GM12878 (cell line): ENCODE data around the gene COL2A1.

Experiments used
- BHLHE40 ChIP-seq, 2 experiments: fragments of 450-650 bp in 1 of 2; IDR thresholded peaks; 2 replicates each; pipeline ENCODE4 v1.6.1; 2011 to 2017; ENCODE audit warnings: low read depth in 2 of 2, borderline replicate concordance in 1 of 2, improper control_type of control experiment in 1 of 2, low read length in 1 of 2, mild to moderate bottlenecking in 1 of 2
- CTCF ChIP-seq, 3 experiments: IDR thresholded peaks in 2 of 3; conservative IDR thresholded peaks in 1 of 3; 2 replicates each; pipeline ENCODE4 v1.5.1; 2011; ENCODE audit warnings: low read depth in 3 of 3, low read length in 3 of 3, mild to moderate bottlenecking in 3 of 3, control low read depth in 2 of 3, moderate library complexity in 2 of 3, inconsistent platforms in 1 of 3, mixed read lengths in 1 of 3; ENCODE audit not compliant: control insufficient read depth in 2 of 3, insufficient read depth in 1 of 3; ENCODE audit errors: extremely low read depth in 1 of 3
- JUND ChIP-seq: IDR thresholded peaks from 2 replicates; pipeline ENCODE4 v1.6.1; 2012; ENCODE audit warnings: low read depth, mild to moderate bottlenecking, low read length, improper control_type of control experiment, moderate library complexity
- MAX ChIP-seq: IDR thresholded peaks from 2 replicates; pipeline ENCODE4 v1.6.1; 2012; ENCODE audit warnings: low read depth, low read length, improper control_type of control experiment
- NFYB ChIP-seq: IDR thresholded peaks from 2 replicates; pipeline ENCODE4 v1.6.1; 2011; ENCODE audit warnings: low read depth, mild to moderate bottlenecking, low read length, improper control_type of control experiment, moderate library complexity; ENCODE audit not compliant: insufficient read depth
- POLR2A ChIP-seq: IDR thresholded peaks from 2 replicates; pipeline ENCODE4 v1.6.1; 2011; ENCODE audit warnings: low read depth, mild to moderate bottlenecking, low read length
- TAF1 ChIP-seq: IDR thresholded peaks from 2 replicates; pipeline ENCODE4 v1.6.1; 2011; ENCODE audit warnings: mild to moderate bottlenecking, low read depth, low read length, borderline replicate concordance

- TF ChIP-seq JUND: no peak
- no peak for TF ChIP-seq POLR2A
- no peak for TF ChIP-seq MAX
- no peak for TF ChIP-seq TAF1
- no peak for TF ChIP-seq CTCF (IDR thresholded peaks at IDR 0.05 in 2 of 3, conservative IDR thresholded peaks at IDR 0.05 in 1 of 3; ENCODE audit: control insufficient read depth in 2 of 3, extremely low read depth in 1 of 3, insufficient read depth in 1 of 3, low read depth in 3 of 3, low read length in 3 of 3)
- no peak for TF ChIP-seq BHLHE40 (IDR thresholded peaks at IDR 0.05; ENCODE audit: borderline replicate concordance in 1 of 2, low read depth in 2 of 2, low read length in 1 of 2)
- TF ChIP-seq NFYB: no peak
Observed at GRCh38 chr12:47955059-47955458, 49.2 kb downstream of the COL2A1 start.
